Fibroblast of peridontal ligament (primary cell): ENCODE results near the gene TFE3.

ENCODE experiments used
- DNase-seq: peaks from one replicate; pipeline ENCODE4 v3.0.0-alpha.2; 2010; ENCODE audit errors: extremely low read depth

The TFE3 gene, protein sequence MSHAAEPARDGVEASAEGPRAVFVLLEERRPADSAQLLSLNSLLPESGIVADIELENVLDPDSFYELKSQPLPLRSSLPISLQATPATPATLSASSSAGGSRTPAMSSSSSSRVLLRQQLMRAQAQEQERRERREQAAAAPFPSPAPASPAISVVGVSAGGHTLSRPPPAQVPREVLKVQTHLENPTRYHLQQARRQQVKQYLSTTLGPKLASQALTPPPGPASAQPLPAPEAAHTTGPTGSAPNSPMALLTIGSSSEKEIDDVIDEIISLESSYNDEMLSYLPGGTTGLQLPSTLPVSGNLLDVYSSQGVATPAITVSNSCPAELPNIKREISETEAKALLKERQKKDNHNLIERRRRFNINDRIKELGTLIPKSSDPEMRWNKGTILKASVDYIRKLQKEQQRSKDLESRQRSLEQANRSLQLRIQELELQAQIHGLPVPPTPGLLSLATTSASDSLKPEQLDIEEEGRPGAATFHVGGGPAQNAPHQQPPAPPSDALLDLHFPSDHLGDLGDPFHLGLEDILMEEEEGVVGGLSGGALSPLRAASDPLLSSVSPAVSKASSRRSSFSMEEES

DNA sequence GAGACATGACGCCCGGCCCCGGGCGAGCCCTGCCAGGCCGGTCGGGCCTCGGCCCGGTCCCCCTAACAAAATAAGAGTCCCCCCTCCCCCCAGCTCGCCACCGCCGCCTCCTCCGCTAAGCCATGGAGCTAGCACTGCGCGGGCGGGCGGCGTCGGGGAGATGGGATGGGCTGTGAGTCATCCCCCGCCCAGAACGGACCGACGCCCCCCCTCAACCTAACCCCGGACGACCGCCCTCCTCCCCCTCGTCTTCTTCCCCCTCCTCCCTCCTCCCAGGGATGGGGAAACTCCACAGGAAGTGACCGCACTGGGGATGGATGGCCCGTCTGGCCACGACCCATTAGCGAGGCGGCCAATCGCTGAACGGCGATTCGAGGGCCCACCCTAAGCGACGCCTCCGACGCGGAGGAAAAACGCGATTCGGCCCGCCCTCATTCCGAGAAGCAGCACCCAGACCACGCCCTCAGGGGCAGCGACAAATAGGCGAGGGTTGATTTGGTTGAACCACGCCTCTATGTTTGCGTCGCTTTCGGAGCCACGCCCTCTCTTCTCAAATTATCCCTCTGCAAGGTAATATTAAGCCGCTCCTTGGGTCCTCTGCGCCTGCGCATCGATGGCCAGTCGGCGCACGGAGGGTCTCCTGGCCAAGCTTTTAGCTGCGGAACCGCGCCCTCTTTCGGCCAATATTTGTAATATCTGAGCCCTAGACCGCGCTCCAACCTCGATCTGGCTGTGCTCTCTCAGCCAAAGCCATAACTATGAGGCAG lies at the start of gene TFE3:
TSS of gene TFE3 (minus strand) at position 138 of the 767 bp plus-strand sequence. CDS start at position 7, 131 bp downstream.
- peak; percentile 99 for DNase-seq

DNA sequence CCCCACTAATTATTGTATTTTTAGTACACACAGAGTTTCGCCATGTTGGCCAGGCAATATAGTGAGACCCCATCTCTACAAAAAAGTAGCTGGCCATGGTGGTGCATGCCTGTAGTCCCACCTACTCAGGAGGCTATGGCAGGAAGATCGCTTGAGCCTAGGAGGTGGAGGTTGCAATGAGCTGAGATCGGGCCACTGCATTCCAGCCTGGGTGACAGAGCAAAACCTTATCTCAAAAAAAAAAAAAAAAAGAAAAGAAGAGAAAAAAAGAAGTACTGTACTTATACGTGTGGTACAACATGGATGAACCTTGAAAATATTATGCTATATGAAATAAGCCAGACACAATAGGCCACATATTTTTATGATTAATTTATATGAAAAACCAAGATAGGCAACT lies 46.4 kb upstream of the TFE3 start:
- no peak for DNase-seq

DNA sequence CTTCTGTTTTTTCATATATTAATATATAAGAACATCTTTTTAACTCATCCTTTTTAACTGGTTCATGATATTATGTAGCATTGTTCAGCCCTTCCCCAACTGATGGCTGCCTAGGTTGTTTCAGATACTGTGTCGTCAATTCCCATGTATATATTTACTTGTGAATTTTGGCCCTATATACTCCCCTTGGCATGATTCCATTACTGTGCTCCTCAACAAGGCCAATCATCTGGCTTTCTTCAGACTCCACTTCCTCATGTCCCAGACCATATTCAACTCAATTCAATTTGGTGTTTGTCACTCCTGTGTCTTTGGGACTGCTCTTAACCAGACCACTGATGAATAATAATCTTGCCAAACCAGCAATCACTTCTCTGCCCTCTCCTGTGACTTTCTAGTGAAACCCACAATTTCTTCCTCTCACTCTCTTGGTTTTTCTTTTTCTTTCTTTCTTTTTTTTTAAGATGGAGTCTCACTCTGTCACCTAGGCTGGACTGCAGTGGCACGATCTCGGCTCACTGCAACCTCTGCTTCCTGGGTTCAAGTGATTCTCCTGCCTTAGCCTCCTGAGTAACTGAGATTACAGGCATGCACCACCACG lies 39.2 kb upstream of the TFE3 start:
- DNase-seq, result no peak

DNA sequence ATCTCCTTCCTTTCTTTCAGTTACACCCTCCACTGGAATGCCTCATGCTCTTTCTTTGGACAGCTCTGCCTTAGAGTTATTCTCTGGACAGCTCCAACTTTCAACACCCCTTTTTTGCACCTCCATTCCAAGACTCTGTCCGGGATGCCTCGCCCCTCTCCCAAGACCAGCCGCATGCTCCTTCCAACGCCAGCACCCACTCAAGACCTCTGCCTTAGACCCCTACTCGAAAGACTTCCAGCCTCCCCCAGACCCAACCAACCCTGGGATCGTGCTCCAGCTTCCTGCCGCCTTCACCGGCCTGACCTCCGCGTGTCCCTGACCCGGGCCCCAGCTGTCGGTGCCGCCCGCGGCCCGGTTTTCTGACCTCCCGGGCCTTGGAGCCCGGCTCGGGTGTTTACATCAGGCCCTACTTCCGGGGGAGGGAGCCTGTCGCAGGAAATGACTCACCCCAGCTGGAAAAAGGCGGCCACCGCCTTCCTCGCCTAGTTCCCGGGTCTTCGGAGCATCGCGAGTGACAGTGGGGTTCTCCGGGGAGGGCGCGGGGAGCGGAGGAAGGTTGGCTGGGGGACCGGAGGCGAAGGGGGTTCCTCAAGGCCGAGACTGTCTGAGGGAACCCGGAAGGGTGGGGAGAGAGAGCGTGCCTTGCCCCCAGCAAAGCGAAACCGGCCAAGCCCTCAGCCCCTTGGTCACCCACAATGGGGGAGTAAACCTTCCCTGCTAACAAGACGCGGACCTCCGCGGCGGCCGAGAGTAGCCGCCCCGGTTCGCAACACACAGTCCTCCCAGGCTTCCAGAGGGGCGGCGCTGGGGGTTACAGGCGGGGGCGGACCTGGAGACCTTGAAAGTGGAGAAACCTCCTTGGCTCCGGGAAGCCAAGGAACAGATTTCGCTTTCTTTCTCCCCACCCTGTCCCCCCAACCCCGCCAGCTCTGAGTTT lies 36.6 kb upstream of the TFE3 start, which contains the start of gene WDR45:
TSS of gene WDR45 (minus strand) at position 399 of the 940 bp plus-strand sequence. CDS start 1,792 bp downstream, outside the sequence.
- DNase-seq, result peak; percentile 66

DNA sequence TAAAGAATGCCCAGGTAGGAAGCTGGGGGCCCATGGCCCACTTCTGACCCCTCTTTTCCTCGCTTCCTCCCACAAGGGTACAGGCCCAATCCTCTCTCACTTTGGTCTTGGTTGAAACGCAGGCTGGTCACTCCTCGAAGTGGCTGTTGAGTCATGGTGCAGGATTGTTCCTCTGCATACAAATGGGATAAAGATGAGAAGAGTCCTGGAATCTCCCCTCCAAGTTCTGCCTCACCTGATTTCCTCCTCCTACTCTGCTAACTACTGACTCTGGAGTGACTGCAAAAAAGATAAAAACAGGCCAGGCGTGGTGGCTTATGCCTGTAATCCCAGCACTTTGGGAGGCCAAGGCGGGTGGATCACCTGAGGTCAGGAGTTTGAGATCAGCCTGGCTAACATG lies 34.8 kb upstream of the TFE3 start:
- no peak for DNase-seq

DNA sequence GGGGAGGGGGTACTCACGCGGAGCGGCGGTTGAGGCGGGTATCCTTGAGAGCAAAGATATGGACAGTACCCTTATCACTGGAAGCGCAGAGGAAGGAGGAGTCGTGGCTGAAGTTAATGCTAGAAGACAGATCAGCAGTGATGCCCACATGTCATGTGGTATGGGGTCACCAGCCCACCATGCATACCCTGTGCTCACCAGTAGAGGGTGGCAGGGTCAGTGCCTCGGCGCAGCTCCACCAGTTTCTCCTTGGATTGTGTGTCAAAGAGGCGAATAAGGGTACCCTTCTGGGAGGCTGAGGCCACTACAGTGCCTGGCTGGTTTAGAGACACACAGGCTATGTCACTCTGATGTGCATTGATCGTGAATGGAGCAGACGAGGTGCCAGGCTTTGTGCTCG lies 32.2 kb upstream of the TFE3 start:
- no peak for DNase-seq

DNA sequence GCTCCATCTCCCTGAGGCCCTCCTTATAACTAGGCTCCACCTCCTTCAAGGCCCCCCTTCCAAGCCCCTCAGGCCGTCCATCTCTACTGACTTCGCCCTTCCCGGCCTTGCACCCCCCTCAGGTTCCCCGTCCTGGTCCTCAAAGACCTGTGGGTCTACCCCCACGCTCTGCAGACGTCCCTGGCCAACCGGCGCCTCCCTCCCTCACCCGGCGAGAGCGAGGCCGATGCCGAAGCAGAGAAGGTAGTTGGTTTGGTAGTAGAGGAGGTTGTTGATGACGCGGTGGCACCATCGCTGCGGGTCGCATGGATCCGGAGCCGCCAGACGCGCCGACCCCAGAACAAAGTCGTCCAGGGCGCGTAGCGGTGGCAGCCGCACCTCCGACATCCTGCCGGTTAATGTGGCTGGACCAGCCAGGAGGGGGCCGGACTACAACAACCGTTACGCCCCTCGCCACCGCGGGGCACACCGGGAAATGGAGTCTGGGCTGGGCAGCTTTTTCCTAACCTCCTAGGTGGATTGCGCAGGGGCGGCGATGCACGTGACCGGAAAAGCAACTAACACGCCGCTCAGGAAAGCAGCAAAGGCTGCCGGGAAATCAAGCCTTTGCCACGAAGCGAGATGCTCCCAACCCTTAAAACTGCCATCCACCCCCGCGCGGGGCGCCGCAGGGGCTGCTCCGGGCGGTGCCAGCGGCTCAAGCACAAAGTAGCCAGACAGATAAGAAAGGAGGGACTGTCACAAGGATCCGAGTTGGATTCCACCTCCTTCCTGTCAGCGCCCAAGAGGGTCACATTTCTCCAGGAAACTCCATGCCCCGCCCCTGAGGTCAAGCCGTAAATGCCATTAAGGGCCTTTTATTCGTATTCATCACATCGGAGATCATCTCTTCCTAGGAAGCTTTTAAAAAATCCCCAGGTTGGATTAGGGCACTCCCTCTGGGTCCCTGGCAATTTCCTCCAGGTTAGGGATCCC lies 30.7 kb upstream of the TFE3 start, which contains the start of gene PRAF2:
TSS of gene PRAF2 (minus strand) at position 402 of the 975 bp plus-strand sequence. CDS start at position 387, 15 bp downstream.
- DNase-seq, result peak; percentile 85

DNA sequence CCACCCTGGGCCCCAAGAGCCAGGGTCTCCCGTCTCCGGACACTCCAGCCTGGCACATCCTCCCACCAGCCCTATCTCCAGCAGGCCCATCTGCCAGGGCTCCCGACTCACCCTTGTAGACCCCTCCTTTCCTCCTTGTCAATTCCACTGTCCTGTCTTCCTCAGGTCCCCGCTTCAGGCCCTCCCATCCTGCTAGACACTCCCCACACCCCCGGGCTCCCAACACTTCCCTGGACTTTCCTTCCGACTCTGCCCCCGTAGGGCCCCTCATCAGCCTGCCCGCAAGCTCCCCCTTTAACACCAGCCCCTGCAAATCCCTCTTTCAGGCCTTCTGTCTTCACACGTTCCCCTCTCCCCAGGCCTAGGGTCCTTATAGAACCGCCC lies 29.5 kb upstream of the TFE3 start:
- DNase-seq, result no peak

DNA sequence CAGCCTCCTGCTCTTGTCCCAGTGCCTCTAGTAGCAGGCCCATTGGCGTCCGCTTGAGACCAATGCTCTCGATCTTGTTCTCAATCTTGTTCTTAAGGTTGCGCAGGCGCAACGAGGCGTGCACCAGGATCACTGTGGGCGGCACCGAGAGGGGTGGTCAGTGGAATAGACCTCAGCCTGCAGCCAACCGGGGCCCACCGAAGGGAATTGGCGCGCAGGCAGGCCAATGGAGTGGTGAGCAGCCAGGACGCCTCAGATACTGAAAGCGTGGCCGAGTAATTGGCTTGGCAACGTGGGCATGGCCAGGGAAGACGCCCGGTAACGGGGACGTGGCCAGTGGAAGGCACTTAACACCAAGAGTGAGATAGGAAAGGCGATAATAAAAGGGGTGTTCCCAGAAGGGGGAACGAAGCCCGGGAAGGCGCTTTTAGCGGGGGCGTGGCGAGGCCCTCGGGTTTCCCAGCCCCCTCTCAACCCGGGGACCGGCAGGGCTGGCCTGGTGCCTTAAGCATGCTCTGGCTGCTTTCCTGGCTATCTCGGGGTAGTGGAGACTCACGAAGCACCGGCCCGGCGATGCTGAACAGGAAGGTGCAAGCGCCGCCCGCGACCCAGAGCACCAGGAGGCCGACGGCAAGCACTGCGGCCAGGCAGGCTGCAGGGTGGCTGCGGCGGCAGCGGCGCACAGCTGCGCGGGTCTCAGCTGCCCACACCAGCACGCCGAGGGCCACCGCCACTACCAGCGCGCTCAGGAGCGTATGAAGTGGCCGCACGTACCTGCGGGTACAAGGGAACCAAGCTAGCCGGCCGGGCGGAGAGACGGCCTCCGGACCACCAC lies 28.9 kb upstream of the TFE3 start:
- peak; percentile 74 for DNase-seq

DNA sequence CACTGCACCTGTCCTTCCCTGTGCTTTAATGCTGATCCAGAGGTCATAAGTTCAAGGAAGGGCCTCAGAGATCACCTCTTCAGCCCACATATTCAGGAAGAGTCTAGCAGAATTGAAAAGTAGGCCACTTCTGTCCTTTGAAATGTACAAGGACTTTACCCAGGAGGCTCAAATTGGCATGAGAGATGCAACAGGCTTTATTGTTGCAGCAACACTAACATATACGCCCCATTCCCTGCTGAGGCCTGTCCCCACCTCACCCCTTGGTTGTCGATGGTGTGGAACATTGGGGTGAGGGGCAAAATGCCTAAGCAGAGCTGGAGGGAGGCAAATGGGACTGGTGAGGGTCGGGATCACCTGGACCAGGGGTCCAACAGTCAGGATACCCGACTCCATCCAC lies 27.8 kb upstream of the TFE3 start:
- DNase-seq, result no peak

DNA sequence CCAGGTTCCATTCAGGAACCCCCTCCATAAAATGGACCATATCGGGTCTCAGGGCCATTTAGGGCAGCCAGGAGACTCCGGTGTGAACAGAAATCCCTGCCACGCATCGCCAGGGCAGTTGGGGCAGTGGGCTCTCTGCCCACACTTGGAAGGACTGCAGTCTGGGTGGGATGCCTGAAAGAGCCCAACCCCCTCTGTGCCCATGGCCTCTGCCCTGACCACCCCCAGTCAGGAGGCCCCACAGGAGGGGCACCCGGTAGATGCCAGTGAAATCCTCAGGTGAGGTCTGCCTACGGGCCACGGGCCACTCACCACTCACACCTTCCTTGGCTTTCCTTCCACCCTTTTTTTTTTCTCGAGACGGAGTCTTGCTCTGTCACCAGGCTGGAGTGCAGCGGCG lies 25.9 kb upstream of the TFE3 start:
- no peak for DNase-seq

DNA sequence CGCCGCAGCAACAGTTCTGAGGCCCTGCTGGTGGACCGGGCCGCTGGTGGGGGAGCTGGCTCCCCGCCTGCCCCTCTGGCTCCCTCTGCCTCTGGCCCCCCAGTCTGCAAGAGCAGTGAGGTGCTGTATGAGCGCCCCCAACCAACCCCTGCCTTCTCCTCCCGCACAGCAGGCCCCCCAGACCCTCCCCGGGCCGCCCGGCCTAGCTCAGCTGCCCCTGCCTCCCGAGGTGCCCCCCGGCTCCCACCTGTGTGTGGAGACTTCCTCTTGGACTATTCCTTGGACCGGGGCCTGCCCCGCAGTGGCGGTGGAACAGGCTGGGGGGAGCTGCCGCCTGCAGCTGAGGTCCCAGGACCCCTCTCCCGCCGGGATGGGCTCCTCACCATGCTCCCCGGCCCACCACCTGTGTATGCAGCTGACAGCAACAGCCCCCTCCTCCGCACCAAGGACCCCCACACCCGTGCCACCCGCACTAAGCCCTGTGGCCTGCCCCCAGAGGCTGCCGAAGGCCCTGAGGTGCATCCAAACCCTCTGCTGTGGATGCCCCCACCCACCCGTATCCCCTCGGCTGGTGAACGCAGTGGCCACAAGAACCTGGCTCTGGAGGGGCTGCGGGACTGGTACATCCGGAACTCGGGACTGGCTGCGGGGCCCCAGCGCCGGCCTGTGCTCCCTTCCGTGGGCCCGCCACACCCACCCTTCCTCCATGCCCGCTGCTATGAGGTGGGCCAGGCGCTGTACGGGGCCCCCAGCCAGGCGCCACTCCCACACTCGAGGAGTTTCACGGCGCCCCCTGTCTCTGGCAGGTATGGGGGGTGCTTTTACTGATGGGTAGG lies 24.3 kb upstream of the TFE3 start:
- DNase-seq, result no peak

DNA sequence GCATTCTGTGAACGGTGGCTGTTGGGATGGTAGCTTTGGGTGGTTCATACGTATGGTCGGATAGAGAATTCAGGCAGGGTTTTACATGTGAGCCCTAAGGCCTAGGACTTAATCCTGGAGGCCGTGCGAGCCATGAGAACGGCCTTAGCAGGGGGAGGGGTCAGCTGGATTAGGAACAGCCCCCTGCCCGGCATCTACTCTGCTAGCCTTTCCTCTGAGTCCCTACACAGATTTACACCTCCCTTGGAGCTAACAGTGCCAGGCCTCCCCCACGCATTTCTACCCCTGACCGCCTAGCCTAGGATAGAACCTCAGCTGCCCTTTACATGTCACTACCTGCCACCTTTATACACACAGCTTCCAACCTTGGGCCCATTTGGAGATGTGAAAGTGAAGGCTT lies 23.5 kb upstream of the TFE3 start:
- no peak for DNase-seq

DNA sequence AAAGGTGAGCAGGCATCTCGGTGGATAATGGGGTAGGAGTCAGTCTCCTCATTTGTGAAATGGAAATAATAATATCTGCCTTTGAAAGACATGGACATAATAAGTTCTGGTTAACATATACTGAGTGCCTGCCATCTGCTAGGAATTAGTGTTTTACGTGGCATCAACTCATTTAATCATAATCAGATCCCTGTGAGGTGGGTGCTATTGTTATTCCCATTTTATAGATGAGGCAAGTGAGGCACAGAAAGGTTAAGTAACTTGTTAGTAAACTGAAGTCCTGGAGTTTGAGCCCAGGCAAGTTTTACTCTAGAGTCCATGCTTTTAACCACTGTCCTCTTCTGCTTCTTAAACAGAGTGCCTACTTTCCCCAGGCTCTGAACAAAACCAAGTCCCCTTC lies 23.1 kb upstream of the TFE3 start:
- no peak for DNase-seq

DNA sequence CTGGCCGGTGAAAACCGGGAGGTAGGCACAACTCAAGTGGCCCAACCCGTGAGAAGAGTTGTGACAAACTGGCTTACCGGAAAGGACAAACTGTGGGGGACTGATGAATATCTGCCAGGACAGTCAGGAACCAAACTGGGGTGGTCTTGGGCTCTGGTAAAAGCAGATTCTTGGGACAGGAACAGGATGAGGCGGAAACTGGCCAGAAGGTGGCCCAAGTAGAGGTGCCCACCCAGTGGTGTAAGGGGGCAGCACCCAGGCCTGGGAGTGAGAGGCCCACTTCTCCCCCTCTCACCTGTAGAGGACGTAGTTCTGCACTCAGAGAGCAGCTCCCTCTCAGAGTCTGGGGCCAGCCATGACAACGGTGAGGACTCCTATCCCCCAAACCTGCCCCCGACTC lies 21.6 kb upstream of the TFE3 start:
- no peak for DNase-seq

DNA sequence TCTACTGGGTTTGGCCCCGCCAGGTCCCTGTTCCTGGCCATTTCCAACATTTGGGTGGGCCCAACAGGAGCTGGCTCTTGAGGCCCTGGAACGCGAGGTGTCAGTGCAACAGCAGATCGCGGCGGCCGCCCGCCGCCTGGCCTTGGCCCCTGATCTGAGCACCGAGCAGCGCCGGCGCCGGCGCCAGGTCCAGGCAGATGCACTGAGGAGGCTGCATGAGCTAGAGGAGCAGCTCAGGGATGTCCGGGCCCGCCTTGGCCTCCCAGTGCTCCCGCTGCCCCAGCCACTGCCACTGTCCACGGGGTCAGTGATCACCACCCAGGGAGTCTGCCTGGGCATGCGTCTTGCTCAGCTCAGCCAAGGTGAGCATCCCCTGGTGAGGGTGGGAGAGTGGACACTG lies 21.1 kb upstream of the TFE3 start:
- no peak for DNase-seq

DNA sequence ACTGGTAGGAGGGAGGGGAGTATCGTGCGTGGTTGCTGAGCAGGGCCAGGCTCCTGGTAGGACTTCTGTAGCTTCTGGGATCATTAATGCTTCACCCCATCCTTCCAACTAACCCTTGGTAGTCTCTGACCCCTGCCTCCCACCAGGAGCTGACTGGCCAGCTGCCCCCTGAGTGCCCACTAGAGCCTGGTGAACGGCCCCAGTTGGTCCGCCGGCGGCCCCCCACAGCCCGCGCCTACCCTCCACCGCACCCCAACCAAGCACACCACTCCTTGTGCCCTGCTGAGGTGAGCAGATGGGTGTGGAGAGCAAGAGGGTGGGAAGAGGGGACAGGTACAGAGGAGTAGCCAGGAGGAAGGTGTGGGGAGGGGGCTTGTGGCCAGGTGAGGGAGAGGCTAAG lies 20.6 kb upstream of the TFE3 start:
- DNase-seq, result no peak

DNA sequence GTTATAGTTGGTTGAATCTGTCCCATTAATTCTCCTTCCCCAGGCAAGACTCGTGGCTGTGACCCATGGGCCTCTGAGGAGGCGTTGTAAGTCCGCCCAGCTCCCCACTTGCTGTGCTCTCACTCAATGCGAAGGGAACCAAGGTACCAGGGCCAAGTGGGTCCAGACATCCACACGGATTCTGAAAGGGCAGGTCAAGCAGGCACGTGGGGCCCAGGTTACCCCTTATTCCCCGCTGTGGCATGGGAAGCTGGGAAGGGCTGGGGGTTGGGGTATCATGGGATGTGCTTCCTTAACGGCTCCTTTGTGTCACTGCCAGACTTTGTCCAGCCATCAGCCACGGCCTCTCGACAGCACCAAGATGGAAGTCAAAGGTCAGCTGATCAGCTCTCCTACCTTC lies 18.8 kb upstream of the TFE3 start:
- no peak for DNase-seq
